Measurements from ENCODE around the gene LHFPL6.

Gene LHFPL6

GRCh38 chr13:39433651-39434050 lies 169.3 kb downstream of the LHFPL6 start:
- TF ChIP-seq MAX (IDR thresholded peaks at IDR 0.05): no peak
- TF ChIP-seq CEBPB (IDR thresholded peaks at IDR 0.05): no peak
- TF ChIP-seq YY1 (IDR thresholded peaks at IDR 0.05; ENCODE audit: low read depth): no peak
- TF ChIP-seq FOXM1 (IDR thresholded peaks at IDR 0.05; ENCODE audit: borderline replicate concordance, low read depth): no peak
- no peak for TF ChIP-seq RAD21 (IDR thresholded peaks at IDR 0.05; ENCODE audit: low read depth)
- no peak for TF ChIP-seq TEAD4 (IDR thresholded peaks at IDR 0.05)
- no peak for TF ChIP-seq USF1 (IDR thresholded peaks at IDR 0.05)
- no peak for TF ChIP-seq TCF12 (IDR thresholded peaks at IDR 0.05; ENCODE audit: low read depth)
- TF ChIP-seq REST (IDR thresholded peaks at IDR 0.05; ENCODE audit: low read depth): no peak
- no peak for TF ChIP-seq CREB1 (IDR thresholded peaks at IDR 0.05; ENCODE audit: low read depth)
- TF ChIP-seq EGR1 (IDR thresholded peaks at IDR 0.05): no peak
- TF ChIP-seq NFIC (IDR thresholded peaks at IDR 0.05): no peak
- no peak for TF ChIP-seq EP300 (IDR thresholded peaks at IDR 0.05; ENCODE audit: borderline replicate concordance)
- TF ChIP-seq TAF1 (IDR thresholded peaks at IDR 0.05; ENCODE audit: low read depth): no peak
- TF ChIP-seq ZBTB7A (IDR thresholded peaks at IDR 0.05; ENCODE audit: low read depth): no peak

GRCh38 chr13:39432196-39432595 lies 170.8 kb downstream of the LHFPL6 start:
- TF ChIP-seq CEBPB (IDR thresholded peaks at IDR 0.05): no peak
- no peak for TF ChIP-seq EGR1 (IDR thresholded peaks at IDR 0.05)
- no peak for TF ChIP-seq RAD21 (IDR thresholded peaks at IDR 0.05; ENCODE audit: low read depth)
- no peak for TF ChIP-seq CREB1 (IDR thresholded peaks at IDR 0.05; ENCODE audit: low read depth)
- no peak for TF ChIP-seq FOXM1 (IDR thresholded peaks at IDR 0.05; ENCODE audit: borderline replicate concordance, low read depth)
- TF ChIP-seq TCF12 (IDR thresholded peaks at IDR 0.05; ENCODE audit: low read depth): no peak
- TF ChIP-seq USF1 (IDR thresholded peaks at IDR 0.05): no peak
- TF ChIP-seq MAX (IDR thresholded peaks at IDR 0.05): no peak
- no peak for TF ChIP-seq ZBTB7A (IDR thresholded peaks at IDR 0.05; ENCODE audit: low read depth)
- TF ChIP-seq REST (IDR thresholded peaks at IDR 0.05; ENCODE audit: low read depth): no peak
- TF ChIP-seq TAF1 (IDR thresholded peaks at IDR 0.05; ENCODE audit: low read depth): no peak
- TF ChIP-seq EP300 (IDR thresholded peaks at IDR 0.05; ENCODE audit: borderline replicate concordance): no peak
- TF ChIP-seq TEAD4 (IDR thresholded peaks at IDR 0.05): no peak
- no peak for TF ChIP-seq NFIC (IDR thresholded peaks at IDR 0.05)
- no peak for TF ChIP-seq YY1 (IDR thresholded peaks at IDR 0.05; ENCODE audit: low read depth)

- TF ChIP-seq CEBPB (IDR thresholded peaks at IDR 0.05) (peak; percentile 70), EGR1 (IDR thresholded peaks at IDR 0.05) (no peak)
Measured at GRCh38 chr13:39422845-39423565, 180.0 kb downstream of the LHFPL6 start.

- TF ChIP-seq NFIC (IDR thresholded peaks at IDR 0.05): no peak
- no peak for TF ChIP-seq CEBPB (IDR thresholded peaks at IDR 0.05)
- no peak for TF ChIP-seq MAX (IDR thresholded peaks at IDR 0.05)
- no peak for TF ChIP-seq TAF1 (IDR thresholded peaks at IDR 0.05; ENCODE audit: low read depth)
- no peak for TF ChIP-seq RAD21 (IDR thresholded peaks at IDR 0.05; ENCODE audit: low read depth)
- TF ChIP-seq EGR1 (IDR thresholded peaks at IDR 0.05): no peak
- no peak for TF ChIP-seq YY1 (IDR thresholded peaks at IDR 0.05; ENCODE audit: low read depth)
- no peak for TF ChIP-seq TCF12 (IDR thresholded peaks at IDR 0.05; ENCODE audit: low read depth)
- TF ChIP-seq TEAD4 (IDR thresholded peaks at IDR 0.05): no peak
- no peak for TF ChIP-seq REST (IDR thresholded peaks at IDR 0.05; ENCODE audit: low read depth)
- TF ChIP-seq CREB1 (IDR thresholded peaks at IDR 0.05; ENCODE audit: low read depth): no peak
- TF ChIP-seq ZBTB7A (IDR thresholded peaks at IDR 0.05; ENCODE audit: low read depth): no peak
- TF ChIP-seq FOXM1 (IDR thresholded peaks at IDR 0.05; ENCODE audit: borderline replicate concordance, low read depth): no peak
- TF ChIP-seq EP300 (IDR thresholded peaks at IDR 0.05; ENCODE audit: borderline replicate concordance): no peak
Measured at GRCh38 chr13:39419876-39420275, 183.1 kb downstream of the LHFPL6 start.
